Measurements from ENCODE around the gene SEC16A. TPM values are rescaled to one million over a fixed set of nuclear protein-coding genes. Genes with fewer than 3 reads are reported as not detected.

The SEC16A gene
- polyA plus RNA-seq, 10 donors = 31.4 to 50.7 (median 37.5) TPM

- no peak for DNase-seq
Observed at GRCh38 chr9:136443687-136444086, 39.2 kb downstream of the SEC16A start.

DNA sequence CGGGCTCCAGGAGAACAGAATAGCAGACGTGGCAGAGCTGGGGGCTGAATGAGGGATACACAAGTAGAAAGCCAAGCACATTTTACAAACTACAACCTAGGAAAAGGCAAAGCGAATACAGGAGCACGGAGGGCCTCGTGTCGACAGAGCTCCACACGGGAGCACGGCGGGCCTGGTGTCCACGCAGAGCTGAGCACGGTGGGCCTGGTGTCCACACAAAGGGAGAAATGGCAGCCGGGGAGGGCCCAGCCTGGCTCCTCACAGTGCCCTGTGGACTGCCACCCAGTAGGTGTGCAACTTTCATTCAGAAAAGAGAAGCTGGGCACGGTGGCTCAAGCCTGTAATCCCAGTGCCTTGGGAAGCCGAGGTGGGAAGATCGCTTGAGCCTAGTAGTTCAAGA lies 39.8 kb downstream of the SEC16A start:
- no peak for DNase-seq

DNA sequence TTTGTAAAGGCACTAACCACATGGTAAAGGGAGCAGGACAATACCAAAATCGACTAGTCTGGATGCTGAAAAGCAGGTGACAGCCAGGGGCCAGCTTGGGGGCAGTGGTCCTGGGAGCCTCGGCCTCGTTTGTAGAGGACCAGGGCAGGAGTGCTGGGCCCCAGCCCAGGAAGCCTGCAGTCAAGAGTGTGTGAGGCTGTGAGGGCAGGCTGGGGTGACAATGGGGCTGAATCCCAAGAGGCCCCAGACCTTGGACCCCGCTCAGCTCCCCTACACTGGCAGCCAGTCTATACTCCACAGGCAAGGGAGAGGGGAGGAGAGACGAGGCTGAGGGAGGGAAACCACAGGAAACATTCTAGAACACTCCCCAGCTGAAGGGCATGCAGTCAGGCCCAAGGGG lies 40.6 kb downstream of the SEC16A start:
- DNase-seq = no peak

GRCh38 chr9:136441681-136442245 lies 41.1 kb downstream of the SEC16A start:
- DNase-seq = no peak

DNA sequence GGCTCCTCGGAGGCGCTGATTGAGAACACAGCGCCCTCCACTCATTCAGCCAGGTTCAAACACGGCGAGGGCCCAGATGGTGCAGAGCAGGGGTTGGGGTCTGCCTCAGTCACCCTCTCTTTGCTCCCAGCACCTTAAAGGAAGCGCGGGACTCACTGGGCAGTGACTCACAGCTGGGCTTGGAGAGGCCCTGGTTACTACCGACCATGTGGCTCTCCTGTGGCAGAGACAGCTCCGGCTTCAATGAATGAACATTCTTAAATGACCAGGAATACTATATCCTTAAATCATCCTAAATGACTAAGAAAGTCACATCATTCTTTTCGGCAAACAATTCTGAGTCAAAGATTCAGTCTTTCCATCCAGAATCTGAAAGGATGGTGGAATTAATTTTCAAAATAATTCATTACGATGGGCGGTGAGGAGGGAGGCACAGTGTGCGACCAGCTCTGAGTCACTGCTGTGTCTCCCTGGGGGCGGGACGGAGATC lies 41.6 kb downstream of the SEC16A start:
- DNase-seq = no peak

DNA sequence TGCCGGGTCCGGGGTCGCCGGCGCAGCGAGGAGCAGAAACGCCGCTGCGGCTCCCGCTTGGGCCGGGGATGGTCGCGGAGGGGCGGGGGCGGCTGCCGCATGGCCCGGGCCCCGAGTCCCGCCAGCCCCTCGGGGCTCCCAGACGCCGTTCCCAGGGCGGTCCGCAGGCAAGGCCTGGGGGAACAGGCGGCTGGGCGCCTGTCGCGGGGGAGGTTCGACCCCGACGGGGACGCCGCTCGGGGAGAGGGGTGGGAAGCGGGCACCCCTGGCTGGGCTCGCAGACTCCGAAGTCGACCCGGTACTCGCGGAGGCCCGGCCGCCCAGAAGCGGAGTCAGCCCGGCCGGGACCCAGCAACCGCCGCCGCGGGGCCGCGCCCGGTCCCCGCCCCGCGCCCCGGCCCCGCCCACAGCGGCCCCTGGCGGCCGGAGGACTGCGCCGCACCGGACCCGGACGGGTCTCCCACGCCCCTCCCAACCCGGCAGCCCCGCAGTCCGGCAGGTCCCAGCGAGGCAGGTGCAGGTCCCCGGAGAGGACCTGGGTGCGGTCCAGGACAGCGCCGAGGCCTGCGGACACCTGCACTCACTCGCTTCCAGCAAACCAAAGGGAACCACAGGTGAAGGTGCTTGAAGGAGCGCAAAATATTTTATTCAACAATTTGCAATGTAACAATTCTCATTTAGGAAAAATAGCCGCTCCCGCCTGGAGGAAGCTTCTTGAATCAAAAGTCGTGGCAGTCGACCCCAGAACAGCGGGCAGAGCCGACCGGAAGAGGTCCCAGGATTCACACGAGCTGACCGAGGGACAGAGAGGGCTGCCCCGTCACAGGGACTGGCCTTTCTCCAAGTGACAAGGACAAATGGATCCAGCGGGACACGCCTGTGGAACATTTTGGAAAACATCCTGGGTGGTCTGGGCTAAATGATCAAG lies 43.1 kb downstream of the SEC16A start, which contains the start of gene INPP5E:
INPP5E (minus strand) TSS at position 365 of the 928 bp plus-strand sequence. CDS start 426 bp downstream, outside the sequence.
- DNase-seq = peak; percentile 70 to 90 (median 83)

GRCh38 chr9:136438548-136439480 lies 44.0 kb downstream of the SEC16A start:
- peak in 2 of 3 donors; percentile 19 to 55 for DNase-seq

DNA sequence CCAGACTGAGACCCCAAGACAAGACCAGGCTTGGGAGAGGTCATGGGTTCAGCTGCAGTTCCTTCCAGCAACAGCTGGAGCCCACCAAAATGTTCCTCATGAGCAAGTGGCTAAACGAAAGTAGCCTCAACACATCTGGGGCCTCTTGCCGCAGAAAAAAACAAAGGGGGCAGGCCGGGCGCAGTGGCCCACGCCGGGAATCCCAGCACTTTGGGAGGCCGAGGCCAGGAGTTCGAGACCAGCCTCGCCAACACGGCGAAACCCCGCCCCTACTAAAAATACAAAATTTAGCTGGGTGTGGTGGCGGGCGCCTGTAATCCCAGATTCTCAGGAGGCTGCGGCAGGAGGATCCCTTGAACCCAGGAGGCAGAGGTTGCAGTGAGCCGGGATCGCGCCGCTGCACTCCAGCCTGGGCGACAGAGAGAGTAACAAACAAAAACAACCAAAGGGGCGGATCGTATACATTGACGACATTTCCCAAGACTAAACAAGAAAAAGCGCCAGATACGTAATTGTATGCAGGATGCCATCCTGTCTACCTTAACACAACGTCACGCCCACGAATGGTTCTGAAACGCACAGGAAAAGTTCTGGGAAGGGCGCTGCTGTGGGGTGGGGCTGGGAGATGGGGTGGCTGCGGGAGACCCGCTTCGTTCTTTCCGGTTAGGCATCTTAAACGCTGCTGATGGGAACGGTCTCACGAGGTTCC lies 44.8 kb downstream of the SEC16A start:
- DNase-seq = no peak

- peak in 2 of 3 donors; percentile 38 to 72 for DNase-seq
Observed at GRCh38 chr9:136437430-136437829, 45.4 kb downstream of the SEC16A start.

DNA sequence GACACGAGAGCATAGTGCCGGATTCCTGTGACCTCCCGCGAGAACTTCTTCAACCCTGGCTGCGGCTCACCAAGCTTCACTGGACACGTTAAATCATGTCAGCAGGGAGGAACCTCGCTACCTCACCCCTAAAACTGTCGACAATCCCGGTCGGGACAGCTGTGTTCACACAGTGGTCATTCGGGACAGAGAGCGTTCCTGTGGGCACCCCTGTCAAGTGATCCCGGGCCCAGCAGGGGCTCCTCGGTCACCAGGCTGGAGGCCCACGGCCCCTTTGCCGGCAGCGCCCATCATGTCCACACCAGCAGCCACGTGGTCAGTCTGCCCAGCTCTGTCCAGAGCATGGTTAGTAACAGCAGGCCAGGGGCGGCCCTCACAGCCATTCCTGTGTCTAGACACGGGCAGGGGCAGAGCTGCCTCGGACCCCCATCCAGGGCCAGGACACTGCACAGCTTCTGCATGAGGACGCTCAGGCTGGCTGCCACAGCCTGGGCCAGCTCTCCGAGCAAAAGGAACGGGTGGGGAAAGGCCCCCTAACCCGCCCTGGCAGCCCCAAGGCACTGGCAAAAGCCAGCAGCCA lies 46.7 kb downstream of the SEC16A start:
- no peak for DNase-seq

DNA sequence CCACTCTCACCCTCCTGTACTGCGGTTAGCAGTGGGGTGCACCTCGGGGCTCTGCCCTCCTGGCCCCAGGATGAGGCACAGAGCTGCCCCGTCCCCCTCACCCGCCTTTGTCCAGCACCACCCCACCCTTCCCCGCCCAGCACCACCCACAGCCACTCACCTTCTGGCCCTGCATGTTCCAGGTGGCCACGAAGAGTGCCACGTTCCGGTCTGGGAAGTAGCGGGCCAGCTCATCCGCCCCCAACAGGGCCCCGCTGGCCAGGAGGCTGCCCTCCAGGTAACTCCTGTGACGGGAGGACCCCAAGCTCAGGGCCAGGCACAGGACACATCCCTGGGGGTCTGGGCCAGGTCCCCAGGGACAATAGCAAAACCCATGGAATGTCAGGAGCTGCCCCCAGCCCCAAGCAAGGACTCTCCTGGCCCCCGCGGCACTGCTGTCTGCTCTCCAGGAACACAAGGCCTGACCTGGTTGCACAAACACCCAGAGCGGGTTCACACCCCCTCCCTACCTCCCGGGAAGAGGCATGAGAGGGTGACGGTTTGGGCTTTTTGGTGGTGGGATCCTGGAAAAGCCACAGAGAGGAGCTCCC lies 48.2 kb downstream of the SEC16A start:
- no peak for DNase-seq

DNA sequence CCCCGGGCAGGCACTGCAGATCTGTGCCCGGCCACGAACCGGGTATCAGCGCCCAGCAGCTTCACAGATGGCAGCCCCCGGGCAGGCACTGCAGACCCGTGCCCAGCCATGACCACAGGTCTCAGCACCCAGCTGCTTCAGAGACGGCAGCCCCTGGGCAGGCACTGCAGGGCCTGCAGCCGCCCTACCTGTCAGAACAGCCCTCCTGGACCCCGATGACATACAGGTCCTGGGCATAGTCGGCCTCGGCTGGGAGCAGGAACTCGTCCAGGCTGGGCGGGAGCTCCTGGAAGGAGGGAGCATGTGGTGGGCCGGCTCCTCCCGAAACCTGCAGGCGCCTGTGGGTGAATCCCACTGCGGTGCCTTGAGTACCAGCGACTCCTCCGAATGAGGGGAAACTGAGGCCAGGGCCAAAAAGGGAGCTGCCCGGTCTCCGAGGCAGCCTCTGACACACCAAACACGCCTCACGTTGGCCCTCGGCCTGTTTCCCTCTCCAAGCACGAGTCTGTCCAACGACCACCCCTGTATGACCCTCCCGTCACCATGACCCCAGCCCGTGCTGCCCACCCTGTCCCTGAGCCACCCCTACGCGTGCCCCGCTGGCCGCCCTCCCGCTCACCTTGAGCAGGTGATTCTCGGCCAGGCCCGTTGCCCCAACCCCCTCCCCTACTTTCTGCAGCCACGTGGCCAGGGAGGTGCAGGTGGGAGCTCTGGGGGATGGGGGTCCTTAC lies 48.8 kb downstream of the SEC16A start:
- DNase-seq = no peak

DNA sequence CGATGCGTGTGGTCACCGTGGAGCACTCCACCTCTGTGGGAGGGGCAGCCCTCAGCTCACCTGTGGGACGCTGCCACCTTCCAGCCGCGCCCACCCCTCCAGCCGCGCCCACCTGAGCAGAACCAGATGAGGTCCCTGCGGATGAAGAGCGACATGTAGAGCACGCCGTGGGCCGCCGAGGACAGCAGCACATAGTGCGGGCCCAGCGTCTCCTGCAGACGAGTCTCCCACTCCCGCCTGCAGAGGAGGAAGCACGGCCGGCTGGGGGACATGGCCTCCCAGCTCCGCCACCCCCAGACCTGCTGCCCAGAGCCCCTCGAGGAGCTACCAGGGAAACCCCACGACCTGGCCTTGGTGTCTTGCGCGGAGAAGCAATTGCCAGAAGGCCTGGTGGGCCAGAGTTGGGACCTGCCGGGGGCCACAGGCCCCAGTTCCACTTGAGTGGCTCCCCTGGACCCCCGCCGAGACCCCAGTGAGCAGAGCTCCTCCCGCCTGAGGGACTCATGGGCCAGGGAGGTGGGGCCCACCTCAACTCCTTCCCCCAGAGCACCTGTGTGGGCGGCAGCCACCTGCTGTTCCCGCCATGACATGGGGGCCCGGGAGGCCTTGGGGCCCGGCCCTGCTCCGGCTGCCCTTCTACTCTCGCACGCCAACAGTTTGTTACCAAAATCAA lies 49.7 kb downstream of the SEC16A start:
- no peak for DNase-seq

DNA sequence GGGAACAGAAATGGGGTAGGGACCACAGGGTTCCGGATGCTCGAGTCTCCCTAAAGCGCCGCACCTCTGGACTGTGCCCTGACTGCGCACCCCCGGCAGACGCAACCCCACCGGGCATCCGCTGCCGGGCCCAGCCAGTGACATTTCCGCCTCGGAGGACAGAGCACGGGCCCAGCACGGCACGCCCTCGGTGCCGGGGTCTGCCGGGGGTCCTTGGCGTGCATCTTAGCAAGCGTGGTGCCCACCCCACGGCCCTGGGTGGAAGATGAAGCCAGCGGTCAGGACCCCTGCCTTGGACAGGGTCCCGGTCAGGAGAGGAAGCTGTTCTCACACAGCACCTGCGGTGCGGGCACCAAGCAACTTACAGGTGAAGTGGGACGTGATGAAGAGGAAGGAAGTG lies 50.2 kb downstream of the SEC16A start:
- DNase-seq = no peak

GRCh38 chr9:136431782-136432350 lies 51.0 kb downstream of the SEC16A start:
- DNase-seq = no peak

DNA sequence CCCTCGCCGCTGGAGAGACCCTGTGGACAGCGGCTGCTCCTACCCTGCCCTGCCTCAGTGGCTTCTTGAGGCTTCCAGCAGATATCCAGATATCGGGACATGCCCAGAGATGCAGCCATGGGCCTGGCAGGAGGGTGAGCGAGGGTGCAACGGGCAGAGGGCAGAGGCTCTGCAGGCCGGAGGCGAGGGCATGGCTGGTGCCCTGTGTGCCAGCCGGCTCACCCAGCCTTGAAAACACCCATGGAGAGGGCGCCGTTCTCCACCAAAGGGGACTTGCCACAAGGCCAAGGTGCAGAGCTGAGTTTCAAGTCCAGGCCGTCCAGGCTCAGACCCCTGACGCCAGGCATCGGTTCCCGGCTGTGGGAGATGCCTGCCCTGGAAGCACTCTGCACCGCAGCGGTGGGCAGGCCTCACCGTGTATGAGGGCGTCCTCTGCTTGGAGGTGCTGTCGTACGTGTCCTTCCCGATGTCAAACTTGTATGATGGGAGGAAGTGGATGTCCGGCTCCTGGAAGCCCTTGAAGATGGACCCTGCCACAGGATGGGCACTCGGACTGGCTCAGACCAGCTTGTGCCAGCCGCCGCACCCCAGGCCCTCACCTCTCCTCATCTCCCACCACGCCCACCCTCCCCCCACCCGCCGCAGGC lies 52.1 kb downstream of the SEC16A start:
- DNase-seq = no peak

- DNase-seq = no peak
Observed at GRCh38 chr9:136429683-136430491, 53.0 kb downstream of the SEC16A start.

All from muscle of back (tissue), 11 donors.